GM12892 (cell line): ENCODE data around the gene KRT6B.

ENCODE experiments used
- POLR2A ChIP-seq: IDR thresholded peaks from 2 replicates; pipeline ENCODE4 v1.6.1; 2011; ENCODE audit warnings: low read depth, low read length, control low read depth
- POLR2AphosphoS5 ChIP-seq: IDR thresholded peaks from 2 replicates; pipeline ENCODE4 v1.6.1; 2011; ENCODE audit warnings: low read depth, low read length, control low read depth
- TAF1 ChIP-seq: IDR thresholded peaks from 2 replicates; pipeline ENCODE4 v1.6.1; 2011; ENCODE audit warnings: low read depth, mild to moderate bottlenecking, control low read depth, low read length, borderline replicate concordance

DNA sequence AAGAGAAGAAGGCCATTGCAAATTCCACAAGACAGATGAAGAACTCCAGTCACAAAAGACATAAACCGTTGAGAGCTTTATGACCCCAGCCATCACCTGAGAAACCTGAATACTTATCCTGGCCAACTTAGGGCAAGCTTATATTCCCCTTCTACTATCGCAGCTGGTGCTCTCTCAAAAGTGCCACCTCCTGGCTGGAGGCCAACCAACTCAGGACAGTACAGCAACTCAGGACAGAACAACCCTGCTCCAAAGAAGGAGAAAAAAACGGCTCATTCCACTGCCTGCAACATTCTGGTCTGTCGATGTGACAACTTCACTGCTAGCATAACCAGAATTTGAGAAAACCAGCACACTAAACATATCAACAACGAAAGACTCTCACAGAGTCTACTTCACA lies 9.7 kb upstream of the KRT6B start:
- TF ChIP-seq POLR2A (no peak), POLR2AphosphoS5 (no peak), TAF1 (no peak)
